Natural killer cell (primary cell): Measurements from ENCODE around the gene CYFIP2. TPM values are rescaled to one million over a fixed set of nuclear protein-coding genes. Genes with fewer than 3 reads are reported as not detected.

Source experiments
- ATAC-seq, 3 donors: fragments of 150-1000 bp in 2 of 3; fragments of 200-7000 bp in 1 of 3; cut with Tn5 transposase; 1 replicate in 1 of 3; 2 replicates in 2 of 3; pipeline ENCODE4 v1.10.0; 2021; ENCODE audit warnings: mild to moderate bottlenecking in 2 of 3, moderate library complexity in 2 of 3
- DNase-seq, 2 donors: peaks; one replicate each; pipeline versions ENCODE4 v3.0.0 to v3.0.0-alpha.2; 2013 to 2021; ENCODE audit warnings: mixed read lengths in 1 of 2
- H3K27ac ChIP-seq: one replicate; pipeline ENCODE4 v1.5.1; 2013; ENCODE audit warnings: mild to moderate bottlenecking, low read length
- H3K27me3 ChIP-seq: one replicate; pipeline ENCODE4 v1.6.1; 2013; ENCODE audit warnings: low read length; ENCODE audit not compliant: control insufficient read depth, insufficient read depth
- H3K36me3 ChIP-seq: one replicate; pipeline ENCODE4 v1.6.1; 2013; ENCODE audit warnings: low read length; ENCODE audit not compliant: control insufficient read depth, insufficient read depth
- H3K4me1 ChIP-seq: one replicate; pipeline ENCODE4 v1.6.1; 2013; ENCODE audit warnings: low read length; ENCODE audit not compliant: control insufficient read depth, insufficient read depth
- H3K4me3 ChIP-seq: one replicate; pipeline ENCODE4 v1.5.1; 2013; ENCODE audit warnings: low read length
- H3K9me3 ChIP-seq: one replicate; pipeline ENCODE4 v1.6.1; 2013; ENCODE audit warnings: low read length; ENCODE audit not compliant: control insufficient read depth, insufficient read depth
- H3K27ac Mint-ChIP-seq, 2 donors: one replicate each; pipeline ENCODE4 v1.8.0; 2022; ENCODE audit warnings: mild to moderate bottlenecking in 2 of 2, mixed read lengths in 2 of 2, moderate library complexity in 1 of 2
- H3K27me3 Mint-ChIP-seq, 2 donors: one replicate each; pipeline ENCODE4 v1.8.0; 2022; ENCODE audit warnings: low read depth in 2 of 2, mixed read lengths in 2 of 2
- H3K36me3 Mint-ChIP-seq: one replicate; pipeline ENCODE4 v1.8.0; 2022; ENCODE audit warnings: mixed read lengths
- H3K4me1 Mint-ChIP-seq, 2 donors: one replicate each; pipeline ENCODE4 v1.8.0; 2022; ENCODE audit warnings: mixed read lengths in 2 of 2
- H3K4me3 Mint-ChIP-seq: one replicate; pipeline ENCODE4 v1.8.0; 2022; ENCODE audit warnings: mild to moderate bottlenecking, moderate library complexity, mixed read lengths
- H3K9me3 Mint-ChIP-seq, 2 donors: one replicate each; pipeline ENCODE4 v1.8.0; 2022; ENCODE audit warnings: mixed read lengths in 2 of 2
- CTCF ChIP-seq: fragments of 200-600 bp; IDR thresholded peaks from one replicate; pipeline ENCODE4 v1.8.0; 2022; ENCODE audit warnings: antibody characterized with exemption
- WGBS: methylation state at CpG from one replicate; pipeline ENCODE4 v1.1.7; 2013; ENCODE audit warnings: missing lambda C conversion rate; ENCODE audit not compliant: insufficient coverage; 5-methylcytosine and 5-hydroxymethylcytosine counted together
- intact Hi-C: fragments of 100-400 bp; cut with micrococcal nuclease; formaldehyde crosslinking; loops from one replicate; pipeline ENCODE4 v1.14.2; 2022
- total RNA-seq, 4 donors: library from RNA; stranded (reverse); fragments of 120-200 nt in 1 of 4; gene quantifications; one replicate each; pipeline versions ENCODE4 v1.2.3 to v1.2.4, GENCODE V29; 2013 to 2022

The CYFIP2 gene
- total RNA-seq, 3 donors from 2014 or later (not counting 1 experiment from before 2014, with no cell fraction given) = 464 to 542 (median 532) TPM

DNA sequence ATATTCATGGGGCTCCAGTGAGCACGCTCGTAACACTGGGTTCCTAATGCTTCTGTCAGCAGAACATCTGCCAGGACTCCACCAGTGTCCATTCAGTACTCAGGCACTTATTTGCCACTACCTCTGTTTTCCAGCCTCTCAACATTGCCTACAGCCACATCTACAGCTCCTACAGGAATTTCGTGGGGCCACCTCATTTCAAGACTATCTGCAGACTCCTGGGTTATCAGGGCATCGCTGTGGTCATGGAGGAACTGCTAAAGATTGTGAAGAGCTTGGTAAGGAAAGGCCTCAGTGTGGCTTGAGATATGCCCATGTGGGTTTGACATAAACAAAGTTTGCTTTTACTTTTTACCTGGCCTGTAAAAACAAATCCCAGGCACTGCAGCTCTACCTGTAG lies 92.9 kb downstream of the CYFIP2 start:
- peaks cover 88% of the 10 kb centered on the region for H3K36me3 ChIP-seq
- H3K27me3 ChIP-seq = no peaks in the 10 kb centered on the region
- H3K36me3 Mint-ChIP-seq = peaks cover 33% of the 10 kb centered on the region
- H3K27me3 Mint-ChIP-seq = no peaks in the 10 kb centered on the region
- peak overlapping the region; percentile 16 to 54 for H3K27ac Mint-ChIP-seq
- H3K4me3 Mint-ChIP-seq = no peak overlapping the region
- H3K9me3 ChIP-seq = no peaks in the 10 kb centered on the region
- no peak overlapping the region for H3K4me3 ChIP-seq
- H3K4me1 Mint-ChIP-seq = peaks cover 9 to 21% of the 10 kb centered on the region in 2 donors
- WGBS = 100% methylated on average over 4 of the region's 4 CpGs
- no peaks in the 10 kb centered on the region for H3K4me1 ChIP-seq
- H3K9me3 Mint-ChIP-seq = no peaks in the 10 kb centered on the region
- no peak for ATAC-seq
- no peak for TF ChIP-seq CTCF
- H3K27ac ChIP-seq = no peak overlapping the region
- DNase-seq = no peak
- intact Hi-C loops = no loop called here

- no peaks in the 10 kb centered on the region for H3K4me1 ChIP-seq
- peak overlapping the region; percentile 16 to 54 for H3K27ac Mint-ChIP-seq
- H3K9me3 Mint-ChIP-seq = no peaks in the 10 kb centered on the region
- DNase-seq (no peak), ATAC-seq (no peak)
- H3K4me3 Mint-ChIP-seq = no peak overlapping the region
- 100% methylated on average over 2 of the region's 2 CpGs for WGBS
- H3K9me3 ChIP-seq = no peaks in the 10 kb centered on the region
- H3K27me3 ChIP-seq = no peaks in the 10 kb centered on the region
- TF ChIP-seq CTCF = no peak
- H3K4me1 Mint-ChIP-seq = peaks cover 9 to 22% of the 10 kb centered on the region in 2 donors
- no peak overlapping the region for H3K4me3 ChIP-seq
- no peaks in the 10 kb centered on the region for H3K27me3 Mint-ChIP-seq
- H3K36me3 Mint-ChIP-seq = peaks cover 36% of the 10 kb centered on the region
- H3K36me3 ChIP-seq = peaks cover 88% of the 10 kb centered on the region
- intact Hi-C loops = no loop called here
- H3K27ac ChIP-seq = no peak overlapping the region
Observed at GRCh38 chr5:157359356-157360055, 93.6 kb downstream of the CYFIP2 start.

GRCh38 chr5:157362012-157362411 lies 96.1 kb downstream of the CYFIP2 start:
- no peak for TF ChIP-seq CTCF
- Mint-ChIP-seq H3K4me1 (peaks cover 15 to 24% of the 10 kb centered on the region in 2 donors), H3K4me3 (no peak overlapping the region), H3K27me3 (no peaks in the 10 kb centered on the region), H3K36me3 (peaks cover 49% of the 10 kb centered on the region), H3K9me3 (no peaks in the 10 kb centered on the region), H3K27ac (peak overlapping the region; percentile 54 to 66)
- 61% methylated on average over 3 of the region's 3 CpGs for WGBS
- H3K36me3 ChIP-seq = peaks cover 91% of the 10 kb centered on the region
- DNase-seq = no peak
- no peak overlapping the region for H3K4me3 ChIP-seq
- intact Hi-C loops = no loop called here
- H3K9me3 ChIP-seq = no peaks in the 10 kb centered on the region
- H3K27me3 ChIP-seq = no peaks in the 10 kb centered on the region
- H3K4me1 ChIP-seq = no peaks in the 10 kb centered on the region
- no peak overlapping the region for H3K27ac ChIP-seq
- ATAC-seq = no peak

DNA sequence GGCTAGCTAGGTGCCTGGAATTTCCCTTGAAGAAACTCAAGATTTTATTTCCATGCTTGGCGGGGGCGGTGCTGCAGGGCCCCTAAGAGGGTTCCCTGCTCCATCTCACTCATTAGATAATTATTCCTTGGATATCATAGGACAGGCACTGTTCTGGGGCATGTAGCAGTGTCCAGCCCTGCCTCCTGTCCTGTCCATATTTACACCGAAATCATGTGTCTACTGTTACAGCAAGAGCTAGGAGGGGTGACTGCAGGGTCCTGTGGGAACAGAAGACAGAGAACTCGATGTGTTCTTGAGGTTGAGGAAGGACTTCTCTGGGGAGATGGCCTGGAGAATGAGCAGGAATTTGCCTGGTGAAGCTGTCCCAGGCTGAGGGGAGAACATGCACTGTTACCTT lies 96.6 kb downstream of the CYFIP2 start:
- no peak for TF ChIP-seq CTCF
- WGBS = 89% methylated on average over 4 of the region's 4 CpGs
- Mint-ChIP-seq H3K27ac (peak overlapping the region; percentile 54 to 66), H3K9me3 (no peaks in the 10 kb centered on the region), H3K36me3 (peaks cover 49% of the 10 kb centered on the region), H3K4me3 (no peak overlapping the region), H3K27me3 (no peaks in the 10 kb centered on the region), H3K4me1 (peaks cover 14 to 25% of the 10 kb centered on the region in 2 donors)
- Histone ChIP-seq H3K4me3 (no peak overlapping the region), H3K27ac (no peak overlapping the region), H3K36me3 (peaks cover 93% of the 10 kb centered on the region), H3K9me3 (no peaks in the 10 kb centered on the region), H3K27me3 (no peaks in the 10 kb centered on the region), H3K4me1 (no peaks in the 10 kb centered on the region)
- DNase-seq (no peak), ATAC-seq (no peak)
- intact Hi-C loops = no loop called here
